HG03432 (cell line): ENCODE measurements around the gene MC3R.

ENCODE experiments used
- ATAC-seq: cut with Tn5 transposase; IDR thresholded peaks from one replicate; pipeline ENCODE4 v1.9.1; 2021; ENCODE audit warnings: mild to moderate bottlenecking, moderate library complexity; ENCODE audit not compliant: unreplicated experiment

Gene MC3R

DNA sequence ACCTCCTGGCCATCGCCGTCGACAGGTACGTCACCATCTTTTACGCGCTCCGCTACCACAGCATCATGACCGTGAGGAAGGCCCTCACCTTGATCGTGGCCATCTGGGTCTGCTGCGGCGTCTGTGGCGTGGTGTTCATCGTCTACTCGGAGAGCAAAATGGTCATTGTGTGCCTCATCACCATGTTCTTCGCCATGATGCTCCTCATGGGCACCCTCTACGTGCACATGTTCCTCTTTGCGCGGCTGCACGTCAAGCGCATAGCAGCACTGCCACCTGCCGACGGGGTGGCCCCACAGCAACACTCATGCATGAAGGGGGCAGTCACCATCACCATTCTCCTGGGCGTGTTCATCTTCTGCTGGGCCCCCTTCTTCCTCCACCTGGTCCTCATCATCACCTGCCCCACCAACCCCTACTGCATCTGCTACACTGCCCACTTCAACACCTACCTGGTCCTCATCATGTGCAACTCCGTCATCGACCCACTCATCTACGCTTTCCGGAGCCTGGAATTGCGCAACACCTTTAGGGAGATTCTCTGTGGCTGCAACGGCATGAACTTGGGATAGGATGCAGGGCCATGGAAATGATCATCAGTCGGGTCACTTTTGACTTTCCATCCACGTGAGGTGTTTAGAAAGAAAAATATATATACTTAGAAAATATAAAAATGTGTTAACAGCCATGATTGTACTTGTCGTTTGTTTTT is 868 bp downstream of the MC3R start:
- ATAC-seq = peak; percentile 69

DNA sequence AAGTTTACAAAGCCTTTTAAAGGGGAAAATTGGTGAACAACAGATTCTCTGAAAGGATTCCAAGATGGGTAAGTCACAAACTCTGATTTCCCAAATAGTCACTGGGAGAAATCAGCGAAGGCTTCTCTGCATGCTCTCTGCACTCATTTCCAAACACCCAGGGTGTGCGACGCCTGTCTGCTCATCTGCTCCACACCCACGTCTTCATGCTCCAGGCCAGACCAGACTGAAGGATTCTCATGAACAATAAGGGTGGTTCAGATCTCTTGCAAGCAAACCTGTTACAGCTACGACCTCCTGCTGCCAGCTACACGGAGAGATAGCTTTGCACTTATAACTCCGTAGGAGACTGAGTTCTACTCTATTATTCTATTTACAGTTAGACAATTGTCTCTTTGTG is 1.4 kb downstream of the MC3R start:
- no peak for ATAC-seq

DNA sequence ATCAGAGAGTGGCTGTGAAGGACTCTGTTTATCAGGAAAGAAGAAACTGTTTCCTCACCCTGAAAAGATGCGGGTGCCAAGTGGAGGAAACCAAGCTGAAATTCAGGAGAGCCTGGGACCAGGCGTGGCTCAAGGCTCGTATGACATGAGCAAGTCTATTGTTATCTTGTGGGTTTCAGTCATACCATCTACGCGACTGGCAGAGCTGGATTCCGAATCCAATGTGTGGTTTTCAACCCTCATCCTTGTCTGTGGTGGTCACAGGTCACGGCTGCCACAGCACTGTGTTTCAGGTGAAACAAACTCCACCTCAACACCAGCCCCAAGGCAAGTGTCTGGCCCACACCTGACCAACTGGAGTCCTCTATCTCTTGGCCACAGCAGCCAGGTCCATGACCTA is 9.1 kb downstream of the MC3R start:
- ATAC-seq = no peak

DNA sequence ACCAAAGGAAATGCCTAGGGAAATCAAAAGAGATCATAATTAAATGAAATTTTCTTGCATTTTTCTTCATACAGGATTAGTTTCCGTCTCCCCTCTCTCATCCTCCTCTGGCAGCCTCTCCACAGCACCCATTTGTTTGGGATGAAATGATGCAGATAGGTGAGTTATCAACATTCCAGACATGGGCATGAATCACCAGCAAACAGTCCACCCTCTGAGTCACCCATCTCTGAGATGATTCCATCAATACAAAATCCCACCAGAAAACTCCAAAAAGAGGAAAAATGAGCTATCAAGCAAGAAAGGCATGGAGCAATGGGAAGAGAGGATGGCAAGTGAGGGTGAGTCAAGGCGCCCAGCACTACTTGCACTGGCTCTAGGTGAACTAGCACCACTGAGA is 11.4 kb downstream of the MC3R start:
- ATAC-seq = no peak

DNA sequence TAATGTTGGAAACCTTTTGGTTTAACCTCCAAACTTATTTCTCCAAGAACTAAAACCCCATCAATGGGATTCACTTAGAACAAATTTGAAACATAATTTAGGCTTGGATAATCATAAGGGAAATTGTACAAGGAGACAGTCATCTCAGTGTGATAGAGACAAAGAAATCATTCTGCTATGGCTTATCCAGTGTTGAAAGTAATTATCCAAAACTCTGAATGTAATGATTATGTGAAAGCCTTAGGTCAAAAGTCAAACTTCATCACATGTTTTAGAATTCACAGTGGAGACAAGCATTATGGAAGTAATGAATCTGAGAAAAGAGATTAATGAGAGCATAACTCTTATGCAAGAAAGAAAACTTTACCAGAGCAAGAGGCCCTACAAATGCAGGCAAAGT is 20.0 kb downstream of the MC3R start:
- no peak for ATAC-seq

DNA sequence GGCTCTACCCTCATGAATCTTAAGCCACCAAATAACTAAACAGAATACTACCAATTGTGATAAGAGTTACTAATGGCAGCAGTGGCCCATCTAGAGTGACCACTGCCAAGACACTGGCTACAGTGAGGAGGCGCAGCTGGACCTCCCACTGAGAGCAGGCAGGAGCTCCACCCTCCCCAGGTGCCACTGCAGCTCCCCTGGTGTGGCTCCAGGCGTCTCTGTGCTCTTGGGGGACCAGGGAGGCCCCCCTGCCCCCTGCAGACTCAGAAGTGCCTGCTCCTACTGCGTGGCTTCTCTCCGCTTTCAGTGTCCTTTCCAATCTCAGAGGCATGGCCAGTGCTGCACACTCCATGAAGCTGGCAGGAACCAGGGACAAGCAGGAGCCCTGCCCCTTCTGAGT is 23.4 kb downstream of the MC3R start:
- ATAC-seq = no peak

DNA sequence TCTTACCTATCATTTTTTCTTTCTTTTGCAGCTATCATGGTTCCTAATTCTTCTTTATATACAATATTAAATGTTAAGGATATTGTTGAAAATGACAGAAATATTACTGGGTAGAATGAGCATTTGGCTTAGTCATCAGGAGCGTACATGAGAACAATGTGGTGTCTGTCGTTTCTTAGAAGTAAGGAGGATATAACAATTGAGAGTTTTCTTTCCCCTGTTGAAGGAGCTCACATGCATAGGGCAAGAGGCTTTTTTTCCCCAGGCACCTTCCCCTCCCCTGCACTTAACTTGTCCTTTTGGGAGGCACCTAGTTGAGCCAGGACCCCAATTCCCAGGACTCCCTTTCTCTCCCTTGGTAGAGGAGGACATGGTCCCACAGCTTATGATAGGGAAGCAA is 25.0 kb downstream of the MC3R start:
- ATAC-seq = no peak

DNA sequence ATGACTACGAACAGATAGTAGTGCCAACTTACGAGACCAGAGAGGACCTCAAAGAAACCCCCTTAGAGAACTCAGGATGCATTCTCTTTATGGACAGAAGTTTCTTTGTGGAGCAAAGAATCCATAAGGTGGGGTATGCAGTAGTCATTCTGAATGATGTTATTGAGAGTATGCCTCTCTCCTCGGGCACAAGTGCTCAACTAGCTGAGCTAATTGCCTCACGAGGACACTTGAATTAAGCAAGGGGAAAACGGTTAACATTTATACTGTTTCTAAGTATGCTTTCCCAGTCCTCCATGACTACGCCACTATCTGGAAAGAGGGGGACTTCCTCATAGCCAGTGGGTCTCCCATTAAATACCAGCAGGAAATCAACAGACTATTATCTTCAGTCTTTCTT is 25.6 kb downstream of the MC3R start:
- no peak for ATAC-seq

DNA sequence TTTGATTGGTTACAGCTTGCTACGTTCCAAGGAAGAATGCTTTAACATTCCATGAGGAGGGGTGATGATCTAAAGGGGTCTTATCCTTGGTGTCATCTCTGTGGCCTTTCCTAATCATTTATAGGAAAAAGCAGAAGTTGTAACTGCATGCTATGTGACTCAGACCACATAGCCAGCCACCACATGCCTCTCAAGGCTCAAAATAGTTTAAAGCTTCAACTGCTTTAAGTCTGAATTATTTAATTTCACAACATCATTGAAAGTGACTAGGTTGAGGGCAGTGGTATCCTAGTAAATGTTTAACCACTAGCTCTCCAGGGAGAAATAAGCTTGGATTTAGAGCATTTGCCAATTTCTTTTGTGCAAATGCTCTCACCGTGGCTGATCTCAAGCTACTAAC is 29.7 kb downstream of the MC3R start:
- ATAC-seq = no peak

DNA sequence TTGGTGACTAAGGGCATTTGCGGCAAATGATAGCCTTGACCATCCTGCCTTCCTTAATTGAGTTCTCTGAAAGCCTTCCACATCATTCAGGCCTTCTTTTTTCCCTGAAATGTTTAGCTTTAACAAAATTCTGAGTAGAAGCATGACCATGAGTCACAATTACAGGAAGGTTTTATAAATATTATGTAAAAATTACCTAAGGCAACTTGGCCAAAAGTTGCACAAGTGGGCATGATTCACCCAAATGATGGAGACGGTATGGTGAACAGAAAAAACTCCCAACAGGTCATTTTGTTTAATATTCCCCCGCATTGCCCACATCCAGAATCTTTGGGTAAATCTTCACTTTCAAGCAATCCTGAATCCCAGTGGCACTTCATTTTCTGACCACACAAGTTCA is 37.0 kb downstream of the MC3R start:
- ATAC-seq = no peak

DNA sequence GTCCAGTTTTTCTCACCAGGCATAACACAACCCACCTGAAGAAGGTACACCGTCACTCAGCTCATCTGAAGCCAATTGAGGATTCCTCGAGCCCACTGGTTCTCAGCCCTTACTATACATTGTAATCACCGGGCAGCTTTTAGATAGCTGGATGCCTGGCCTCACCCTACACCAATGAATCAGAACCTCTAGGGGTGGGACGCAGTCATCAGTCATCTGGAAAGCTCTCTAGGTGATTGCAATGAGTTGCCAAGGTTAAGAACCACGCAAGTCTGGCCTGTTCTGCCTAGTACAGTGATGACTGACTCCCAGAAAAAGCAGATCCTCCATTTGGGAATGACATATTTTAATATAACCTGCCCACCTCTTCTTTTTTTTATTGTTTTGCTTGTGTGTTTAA is 41.1 kb downstream of the MC3R start:
- no peak for ATAC-seq

DNA sequence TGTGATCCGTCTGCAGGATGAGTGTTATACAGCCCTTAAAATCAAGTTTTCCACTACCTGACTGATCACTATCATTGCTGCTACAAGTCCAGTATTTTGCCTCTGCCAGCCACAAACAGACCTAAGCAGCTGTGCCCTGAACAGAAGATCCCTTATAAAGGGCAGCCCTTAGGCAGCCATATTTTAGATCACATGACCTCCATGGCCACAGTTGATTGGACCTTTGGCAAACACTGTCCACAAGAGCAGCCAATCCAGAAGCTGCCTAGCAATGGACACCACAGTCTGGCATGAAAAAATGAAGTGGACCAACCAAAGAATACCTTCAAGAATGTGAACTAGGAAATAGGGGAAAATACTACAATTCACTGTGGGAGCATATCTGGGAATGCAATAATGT is 50.8 kb downstream of the MC3R start:
- no peak for ATAC-seq
